Measurements from ENCODE around the gene MKNK1.

Gene MKNK1

DNA sequence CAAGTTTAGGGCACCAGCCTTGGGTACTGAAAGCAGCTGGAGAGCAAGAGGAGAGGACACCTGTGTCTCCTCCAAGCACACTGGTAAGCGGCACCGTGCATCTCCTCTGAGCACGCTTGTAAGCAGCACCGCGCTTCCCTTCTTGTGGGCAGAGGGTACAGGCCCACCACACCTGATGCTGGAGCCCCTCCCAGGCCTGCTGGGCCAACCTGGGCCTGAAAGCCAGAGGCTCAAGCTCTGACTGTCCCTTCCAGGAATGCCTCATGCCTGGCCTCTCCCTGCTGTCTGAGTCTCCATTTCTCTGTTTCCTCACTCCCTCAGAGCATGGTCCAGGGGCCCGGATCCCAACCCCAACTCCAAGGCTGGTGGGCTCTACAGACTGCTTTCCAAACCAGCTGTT is 88.5 kb downstream of the MKNK1 start:
- no peak for TF ChIP-seq JUND (IDR thresholded peaks at IDR 0.05; ENCODE audit: low read depth)
- in situ Hi-C loops (cut with HindIII; ENCODE audit: low pct_unique_long_range_greater_than_20kb, low sequenced_read_pairs) = no loop called here
- DNase-seq (ENCODE audit: low read depth in 1 of 2, low spot score in 1 of 2) = no peak

DNA sequence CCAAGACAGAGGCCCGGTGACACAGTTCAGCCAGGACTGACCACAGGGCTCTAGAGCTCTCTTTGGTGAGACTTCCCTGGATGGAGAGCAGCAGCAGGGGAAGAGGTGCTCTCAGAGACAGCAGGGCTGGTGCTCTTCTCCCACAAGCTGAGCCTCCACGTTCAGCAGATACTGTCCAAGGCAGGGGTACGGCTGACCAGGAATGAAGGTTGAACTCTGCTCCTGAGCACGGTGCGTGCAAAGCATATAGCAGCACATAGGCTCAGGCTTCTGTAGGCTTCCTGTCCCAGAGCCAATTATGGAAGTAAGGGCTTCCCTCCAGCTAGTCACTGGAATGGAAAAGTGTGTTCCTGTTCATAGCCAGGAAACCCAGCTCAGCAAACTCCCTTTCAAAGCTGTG is 90.5 kb downstream of the MKNK1 start:
- TF ChIP-seq JUND (IDR thresholded peaks at IDR 0.05; ENCODE audit: low read depth) = no peak
- in situ Hi-C loops (cut with HindIII; ENCODE audit: low pct_unique_long_range_greater_than_20kb, low sequenced_read_pairs) = no loop called here
- DNase-seq (ENCODE audit: low read depth in 1 of 2, low spot score in 1 of 2) = no peak

DNA sequence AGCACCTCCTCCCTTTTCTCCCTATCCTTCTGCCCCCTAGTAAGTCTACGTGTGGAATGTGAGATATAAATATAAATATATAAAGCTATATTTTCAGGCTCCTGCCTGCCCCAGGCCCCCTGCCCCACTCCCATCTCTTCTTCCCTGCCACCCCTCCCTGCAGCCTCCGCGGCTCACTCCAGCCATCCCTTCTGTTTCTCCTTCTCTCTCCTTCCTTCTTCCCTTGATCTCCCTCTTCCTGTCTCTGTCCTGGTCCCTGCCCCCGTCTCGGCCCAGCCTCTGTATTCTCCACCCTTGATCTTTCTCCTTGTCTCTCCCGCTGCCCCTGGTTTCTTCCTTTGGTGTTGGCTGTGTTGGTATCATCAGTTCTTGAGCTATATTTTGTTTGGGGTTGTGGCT is 91.3 kb downstream of the MKNK1 start:
- no peak for TF ChIP-seq JUND (IDR thresholded peaks at IDR 0.05; ENCODE audit: low read depth)
- in situ Hi-C loops (cut with HindIII; ENCODE audit: low pct_unique_long_range_greater_than_20kb, low sequenced_read_pairs) = no loop called here
- no peak for DNase-seq (ENCODE audit: low read depth in 1 of 2, low spot score in 1 of 2)

DNA sequence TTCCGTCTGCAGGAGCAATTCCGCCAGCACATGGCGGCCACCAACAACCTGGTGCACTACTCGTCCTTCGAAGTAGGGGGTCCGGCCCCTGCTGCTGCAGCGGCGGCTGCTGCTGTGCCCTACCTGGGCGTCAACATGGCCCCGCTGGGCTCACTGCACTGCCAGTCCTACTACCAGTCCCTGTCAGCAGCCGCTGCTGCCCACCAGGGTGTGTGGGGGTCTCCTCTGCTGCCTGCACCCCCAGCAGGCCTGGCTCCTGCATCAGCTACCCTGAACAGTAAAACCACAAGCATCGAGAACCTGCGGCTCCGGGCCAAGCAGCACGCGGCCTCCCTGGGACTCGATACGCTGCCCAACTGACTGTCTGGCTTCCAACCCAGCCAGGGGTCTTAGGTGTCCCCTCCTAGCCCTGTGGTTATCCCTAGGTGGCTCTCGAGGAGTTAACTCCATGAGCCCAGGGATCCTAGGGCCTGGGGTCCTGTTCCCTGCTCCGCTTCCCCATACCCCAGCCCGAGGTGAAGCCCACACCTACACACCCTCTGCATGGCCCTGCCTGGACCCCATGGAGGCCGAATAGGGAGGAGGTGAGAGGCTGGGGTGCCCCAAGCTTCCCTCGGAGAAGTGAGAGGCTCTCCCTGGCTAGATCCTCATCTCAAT is 91.8 kb downstream of the MKNK1 start:
- TF ChIP-seq JUND (IDR thresholded peaks at IDR 0.05; ENCODE audit: low read depth) = no peak
- DNase-seq (ENCODE audit: low read depth in 1 of 2, low spot score in 1 of 2) = no peak
- in situ Hi-C loops (cut with HindIII; ENCODE audit: low pct_unique_long_range_greater_than_20kb, low sequenced_read_pairs) = no loop called here

DNA sequence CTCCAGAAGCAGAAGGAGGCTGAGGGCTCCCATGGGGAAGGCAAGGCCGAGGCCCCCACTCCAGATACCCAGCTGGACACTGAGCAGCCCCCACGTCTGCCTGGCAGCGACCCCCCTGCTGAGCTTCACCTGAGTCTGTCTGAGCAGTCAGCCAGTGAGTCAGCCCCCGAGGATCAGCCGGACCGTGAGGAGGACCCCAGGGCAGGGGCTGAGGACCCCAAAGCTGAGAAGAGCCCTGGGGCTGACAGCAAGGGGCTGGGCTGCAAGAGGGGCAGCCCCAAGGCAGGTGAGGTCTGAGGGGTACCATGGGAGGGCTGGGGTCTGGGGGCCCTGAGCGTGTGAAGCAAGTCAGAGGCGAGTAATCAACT is 93.1 kb downstream of the MKNK1 start:
- no peak for DNase-seq (ENCODE audit: low read depth in 1 of 2, low spot score in 1 of 2)
- TF ChIP-seq JUND (IDR thresholded peaks at IDR 0.05; ENCODE audit: low read depth) = no peak
- in situ Hi-C loops (cut with HindIII; ENCODE audit: low pct_unique_long_range_greater_than_20kb, low sequenced_read_pairs) = no loop called here

DNA sequence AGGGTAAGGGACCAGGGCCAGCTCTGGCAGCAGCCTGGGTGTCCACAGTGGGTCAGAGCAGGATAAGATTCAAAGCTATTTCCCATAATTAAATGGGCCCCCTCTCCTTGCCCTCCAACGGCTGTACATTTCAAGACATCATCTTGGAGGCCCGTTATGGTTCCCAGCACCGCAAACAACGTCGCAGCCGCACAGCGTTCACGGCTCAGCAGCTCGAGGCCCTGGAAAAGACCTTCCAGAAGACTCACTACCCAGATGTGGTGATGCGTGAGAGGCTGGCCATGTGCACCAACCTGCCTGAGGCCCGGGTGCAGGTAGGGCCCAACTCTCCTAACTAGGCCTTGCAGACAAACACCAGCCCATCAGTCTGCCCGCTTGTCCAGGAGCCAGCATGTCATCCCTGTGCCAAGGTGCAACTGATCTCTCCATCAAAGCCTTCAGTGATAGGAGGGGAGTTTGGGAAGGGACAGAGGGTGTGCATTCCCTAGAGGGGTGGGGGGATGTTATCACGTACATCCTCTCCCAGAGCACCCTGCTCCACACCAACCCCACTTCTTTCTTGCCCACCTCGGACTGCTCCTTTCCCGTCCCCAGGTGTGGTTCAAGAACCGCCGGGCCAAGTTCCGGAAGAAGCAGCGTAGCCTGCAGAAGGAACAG is 93.6 kb downstream of the MKNK1 start:
- no peak for DNase-seq (ENCODE audit: low read depth in 1 of 2, low spot score in 1 of 2)
- TF ChIP-seq JUND (IDR thresholded peaks at IDR 0.05; ENCODE audit: low read depth) = no peak
- in situ Hi-C loops (cut with HindIII; ENCODE audit: low pct_unique_long_range_greater_than_20kb, low sequenced_read_pairs) = no loop called here

DNA sequence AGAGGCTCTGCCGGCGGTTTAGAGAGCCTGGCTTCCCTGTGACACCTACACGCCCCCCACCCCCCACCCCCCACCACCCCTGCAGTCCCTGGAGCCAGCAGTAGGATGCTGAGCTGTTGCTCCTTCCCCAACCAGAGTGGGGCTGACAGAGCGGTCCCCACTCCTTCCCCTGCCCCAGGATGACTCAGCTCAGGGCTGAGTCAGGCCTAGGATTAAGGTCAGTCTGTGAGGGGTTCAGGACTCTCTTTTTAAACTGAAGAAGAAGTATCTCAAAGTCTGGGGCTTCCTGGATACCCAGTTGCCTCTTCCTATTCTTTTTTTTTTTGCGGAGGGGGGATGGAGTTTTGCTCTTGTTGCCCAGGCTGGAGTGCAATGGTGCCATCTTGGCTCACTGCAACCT is 95.3 kb downstream of the MKNK1 start:
- in situ Hi-C loops (cut with HindIII; ENCODE audit: low pct_unique_long_range_greater_than_20kb, low sequenced_read_pairs) = no loop called here
- DNase-seq (ENCODE audit: low read depth in 1 of 2, low spot score in 1 of 2) = no peak
- no peak for TF ChIP-seq JUND (IDR thresholded peaks at IDR 0.05; ENCODE audit: low read depth)
